Measurements from ENCODE around the gene TMEM238. TPM values are rescaled to one million over a fixed set of nuclear protein-coding genes. Genes with fewer than 3 reads are reported as not detected.
"Not testable (repeated sequence)": the region's sequence is repeated elsewhere in the genome, so short reads cannot be mapped to it uniquely, and the experiment has no call there.

TMEM238 gene
- total RNA-seq, 4 donors from 2014 or later = 0.83 to 2.3 TPM; not detected in 2

DNA sequence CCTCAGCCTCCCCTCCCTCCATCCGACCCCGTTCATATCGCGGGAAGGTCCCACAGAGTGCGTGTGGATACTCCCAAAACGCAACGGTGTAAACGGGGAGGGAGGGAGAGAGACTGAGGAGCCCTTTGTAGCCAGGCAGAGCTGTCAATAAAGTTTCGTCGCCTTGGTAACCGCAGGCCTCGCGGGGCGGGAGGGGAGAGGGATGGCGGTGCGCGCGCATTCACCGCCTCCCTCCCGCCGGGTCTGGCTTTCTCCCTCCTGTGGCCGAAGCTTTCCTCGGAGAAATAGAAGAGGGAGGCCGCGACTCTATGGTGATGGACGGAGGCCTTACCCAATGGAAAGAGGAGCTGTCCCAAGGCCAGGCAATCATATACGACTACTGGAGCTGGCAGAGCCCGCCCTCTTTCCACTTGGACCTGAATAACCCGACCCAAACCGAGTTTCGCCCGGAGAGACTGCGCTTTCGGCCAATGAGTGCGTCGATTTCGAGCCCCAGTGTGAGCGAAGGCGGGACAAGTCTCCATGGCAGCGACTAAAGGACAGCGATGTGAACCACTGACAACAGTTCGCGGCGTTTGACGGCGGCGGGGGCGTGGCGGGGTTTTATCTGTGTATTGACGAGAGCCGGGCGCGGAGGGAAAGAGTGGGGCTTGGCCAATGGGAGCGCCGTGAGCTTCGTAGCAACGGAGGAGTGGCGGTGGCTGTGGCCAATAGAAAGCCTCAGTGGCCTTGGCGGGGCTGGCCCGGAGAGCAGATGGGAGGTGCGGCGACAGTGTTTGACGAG is 44.8 kb downstream of the TMEM238 start, which contains the start of gene KMT5C:
Gene KMT5C, plus strand, starts transcription at position 772 of the 784 bp plus-strand sequence. CDS start 2,061 bp downstream, outside the sequence.
- H3K27me3 ChIP-seq = no peaks in the 10 kb centered on the region
- intact Hi-C loops (cut with DNase I; ENCODE audit: low total_unique reads) = no loop called here
- peak; percentile 100 for DNase-seq
- no peaks in the 10 kb centered on the region for H3K9me3 ChIP-seq
- peak within 1 kb of the TSS; percentile 78 to 80 for H3K4me3 ChIP-seq
- TF ChIP-seq, protein P1, sequence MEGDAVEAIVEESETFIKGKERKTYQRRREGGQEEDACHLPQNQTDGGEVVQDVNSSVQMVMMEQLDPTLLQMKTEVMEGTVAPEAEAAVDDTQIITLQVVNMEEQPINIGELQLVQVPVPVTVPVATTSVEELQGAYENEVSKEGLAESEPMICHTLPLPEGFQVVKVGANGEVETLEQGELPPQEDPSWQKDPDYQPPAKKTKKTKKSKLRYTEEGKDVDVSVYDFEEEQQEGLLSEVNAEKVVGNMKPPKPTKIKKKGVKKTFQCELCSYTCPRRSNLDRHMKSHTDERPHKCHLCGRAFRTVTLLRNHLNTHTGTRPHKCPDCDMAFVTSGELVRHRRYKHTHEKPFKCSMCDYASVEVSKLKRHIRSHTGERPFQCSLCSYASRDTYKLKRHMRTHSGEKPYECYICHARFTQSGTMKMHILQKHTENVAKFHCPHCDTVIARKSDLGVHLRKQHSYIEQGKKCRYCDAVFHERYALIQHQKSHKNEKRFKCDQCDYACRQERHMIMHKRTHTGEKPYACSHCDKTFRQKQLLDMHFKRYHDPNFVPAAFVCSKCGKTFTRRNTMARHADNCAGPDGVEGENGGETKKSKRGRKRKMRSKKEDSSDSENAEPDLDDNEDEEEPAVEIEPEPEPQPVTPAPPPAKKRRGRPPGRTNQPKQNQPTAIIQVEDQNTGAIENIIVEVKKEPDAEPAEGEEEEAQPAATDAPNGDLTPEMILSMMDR (IDR thresholded peaks at IDR 0.05) = peak in 3 of 4 experiments; percentile 52 to 75 (median 63)
- TF ChIP-seq POLR2A (IDR thresholded peaks at IDR 0.05) = peak; percentile 93 to 96
- no peaks in the 10 kb centered on the region for H3K36me3 ChIP-seq
- H3K4me1 ChIP-seq = peaks cover 0 to 11% of the 10 kb centered on the region in 2 donors
- peak within 1 kb of the TSS; percentile 90 to 94 for H3K27ac ChIP-seq

DNA sequence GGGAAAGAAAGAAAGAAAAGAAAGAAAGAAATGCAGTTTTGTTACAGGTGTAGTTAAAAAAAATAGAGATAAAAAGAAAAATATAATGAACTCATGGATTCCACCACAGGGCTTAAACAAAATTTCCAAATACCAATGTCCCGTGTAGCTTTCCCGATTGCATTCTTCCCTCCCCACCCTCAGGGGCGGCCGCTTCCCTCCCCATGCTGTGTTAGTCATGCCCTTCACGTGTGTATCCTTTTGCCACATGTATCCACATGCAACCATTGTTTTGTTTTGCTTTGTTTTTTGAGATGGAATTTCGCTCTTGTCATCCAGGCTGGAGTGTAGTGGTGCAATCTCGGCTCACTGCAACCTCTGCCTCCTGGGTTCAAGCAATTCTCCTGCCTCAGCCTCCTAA is 48.0 kb downstream of the TMEM238 start:
- H3K4me1 ChIP-seq = peaks cover 0 to 11% of the 10 kb centered on the region in 2 donors
- no peaks in the 10 kb centered on the region for H3K9me3 ChIP-seq
- H3K27ac ChIP-seq = no peak overlapping the region
- H3K36me3 ChIP-seq = no peaks in the 10 kb centered on the region
- intact Hi-C loops (cut with DNase I; ENCODE audit: low total_unique reads) = no loop called here
- DNase-seq = no peak
- H3K27me3 ChIP-seq = no peaks in the 10 kb centered on the region
- no peak overlapping the region for H3K4me3 ChIP-seq
- no peak for TF ChIP-seq POLR2A (IDR thresholded peaks at IDR 0.05)
- TF ChIP-seq, protein P1 (IDR thresholded peaks at IDR 0.05) = no peak

DNA sequence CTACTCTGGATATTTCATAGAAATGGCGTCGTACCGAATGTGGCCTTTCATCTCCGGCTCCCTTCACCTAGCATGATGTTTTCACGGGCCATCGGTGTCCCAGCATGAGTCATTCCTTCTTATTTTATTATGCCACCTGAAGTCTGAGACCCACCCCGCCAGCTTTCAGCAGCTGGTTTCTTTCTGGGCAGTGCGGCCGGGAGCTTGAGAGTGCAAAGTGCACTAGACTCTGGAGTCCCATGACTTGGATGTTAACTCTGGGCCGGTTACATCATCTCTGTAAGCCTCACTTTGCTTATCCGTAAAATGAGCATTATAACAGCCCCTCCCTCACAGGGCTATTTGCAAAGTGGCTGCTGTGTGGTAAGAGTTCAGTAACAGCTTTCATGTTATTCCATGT is 50.2 kb downstream of the TMEM238 start:
- H3K27me3 ChIP-seq = no peaks in the 10 kb centered on the region
- H3K9me3 ChIP-seq = no peaks in the 10 kb centered on the region
- no peak for DNase-seq
- no peaks in the 10 kb centered on the region for H3K4me1 ChIP-seq
- H3K4me3 ChIP-seq = no peak overlapping the region
- intact Hi-C loops (cut with DNase I; ENCODE audit: low total_unique reads) = no loop called here
- H3K27ac ChIP-seq = no peak overlapping the region
- H3K36me3 ChIP-seq = no peaks in the 10 kb centered on the region
- TF ChIP-seq, protein P1 (IDR thresholded peaks at IDR 0.05) = no peak
- TF ChIP-seq POLR2A (IDR thresholded peaks at IDR 0.05) = no peak

DNA sequence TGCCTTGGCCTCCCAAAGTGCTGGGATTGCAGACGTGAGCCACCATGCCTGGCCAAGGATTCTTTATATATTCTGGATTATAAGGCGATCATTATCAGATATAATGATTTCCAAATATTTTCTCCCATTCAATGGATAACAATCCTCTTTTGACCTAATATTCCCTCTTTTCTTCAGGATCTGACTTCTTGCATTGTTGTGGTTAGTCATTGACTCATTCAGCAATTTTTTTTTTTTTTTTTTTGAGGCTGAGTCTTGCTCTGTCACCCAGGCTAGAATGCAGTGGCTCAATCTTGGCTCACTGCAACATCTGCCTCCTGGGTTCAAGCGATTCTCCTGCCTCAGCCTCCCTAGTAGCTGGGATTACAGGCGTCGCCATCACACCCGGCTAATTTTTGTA is 54.3 kb downstream of the TMEM238 start:
- H3K27me3 ChIP-seq; H3K4me3 ChIP-seq; H3K9me3 ChIP-seq; H3K27ac ChIP-seq; H3K4me1 ChIP-seq; DNase-seq; H3K36me3 ChIP-seq; intact Hi-C loops (cut with DNase I; ENCODE audit: low total_unique reads): not testable (repeated sequence)

Other genes starting within 250 kb of the TMEM238 start
- 1 to 10 TPM in 2 of 4 donors, not detected in 2; 2.5 to 9.3 TPM for gene TNNT1, start 235.1 kb downstream of the TMEM238 start, total RNA-seq
- 1 to 10 TPM in 1 of 4 donors, under 1 TPM in 1, not detected in 2; 0.55 to 3.3 TPM for gene TNNI3, start 226.6 kb downstream of the TMEM238 start, total RNA-seq
- 1 to 10 TPM in 3 of 4 donors, not detected in 1; 3.1 to 4.4 (median 3.9) TPM for gene DNAAF3, start 217.7 kb downstream of the TMEM238 start, total RNA-seq
- gene SYT5, start 204.0 kb downstream of the TMEM238 start, total RNA-seq = under 1 TPM in 1 of 4 donors, not detected in 3; 0.35 TPM
- 1 to 10 TPM in 2 of 4 donors, under 1 TPM in 1, not detected in 1; 0.29 to 3.8 (median 3.2) TPM for gene PTPRH, start 174.8 kb downstream of the TMEM238 start, total RNA-seq
- 1 to 10 TPM in 3 of 4 donors, not detected in 1; 1.8 to 7.9 (median 2.4) TPM for gene TMEM86B, start 155.5 kb downstream of the TMEM238 start, total RNA-seq
- 10 to 100 TPM in 2 of 4 donors, 1 to 10 TPM in 2; 5.6 to 70.4 (median 16.3) TPM for gene PPP6R1, start 125.3 kb downstream of the TMEM238 start, total RNA-seq
- gene HSPBP1, start 104.2 kb downstream of the TMEM238 start, total RNA-seq = 10 to 100 TPM in 3 of 4 donors, 1 to 10 TPM in 1; 1.3 to 37.4 (median 25.6) TPM
- 10 to 100 TPM in 2 of 4 donors, 1 to 10 TPM in 1, not detected in 1; 4.1 to 17.1 (median 12.0) TPM for gene BRSK1, start 100.3 kb downstream of the TMEM238 start, total RNA-seq
- gene TMEM150B, start 59.0 kb downstream of the TMEM238 start, total RNA-seq = 1 to 10 TPM in 1 of 4 donors, not detected in 3; 2.6 TPM
- 10 to 100 TPM; 12.4 to 65.6 (median 15.9) TPM for gene KMT5C, start 44.4 kb downstream of the TMEM238 start, total RNA-seq
- gene COX6B2, start 29.6 kb downstream of the TMEM238 start, total RNA-seq = 1 to 10 TPM in 1 of 4 donors, under 1 TPM in 1, not detected in 2; 0.14 to 4.6 TPM
- under 1 TPM in 1 of 4 donors, not detected in 3; 0.18 TPM for gene GARIN5B, start 21.0 kb downstream of the TMEM238 start, total RNA-seq
- gene IL11, start 13.8 kb downstream of the TMEM238 start, total RNA-seq = 1 to 10 TPM in 1 of 4 donors, not detected in 3; 1.6 TPM
- gene TMEM190, start 7.5 kb downstream of the TMEM238 start, total RNA-seq = 1 to 10 TPM in 1 of 4 donors, not detected in 3; 1.1 TPM
- gene RPL28, start 1.6 kb upstream of the TMEM238 start, total RNA-seq = 1,000 to 10,000 TPM in 1 of 4 donors, 100 to 1,000 TPM in 2, 10 to 100 TPM in 1; 20.7 to 1,084 (median 431) TPM
- 100 to 1,000 TPM in 1 of 4 donors, 10 to 100 TPM in 2, 1 to 10 TPM in 1; 3.2 to 141 (median 21.5) TPM for gene UBE2S, start 23.5 kb upstream of the TMEM238 start, total RNA-seq
- not detected for gene SHISA7, start 59.0 kb upstream of the TMEM238 start, total RNA-seq
- 10 to 100 TPM in 3 of 4 donors, 1 to 10 TPM in 1; 1.2 to 78.6 (median 23.8) TPM for gene ISOC2, start 77.3 kb upstream of the TMEM238 start, total RNA-seq
- not detected for gene C19orf85, start 80.5 kb upstream of the TMEM238 start, total RNA-seq
- 10 to 100 TPM in 2 of 4 donors, 1 to 10 TPM in 1, not detected in 1; 1.0 to 29.5 (median 11.9) TPM for gene ZNF628, start 92.3 kb upstream of the TMEM238 start, total RNA-seq
- gene NAT14, start 100.9 kb upstream of the TMEM238 start, total RNA-seq = 10 to 100 TPM; 16.8 to 44.3 (median 19.6) TPM
- gene SSC5D, start 104.1 kb upstream of the TMEM238 start, total RNA-seq = 10 to 100 TPM in 3 of 4 donors, 1 to 10 TPM in 1; 5.0 to 50.8 (median 36.0) TPM
- gene SBK2, start 152.8 kb upstream of the TMEM238 start, total RNA-seq = not detected
- gene SBK3, start 161.3 kb upstream of the TMEM238 start, total RNA-seq = under 1 TPM in 2 of 4 donors, not detected in 2; 0.34 to 0.35 TPM
- 10 to 100 TPM in 1 of 4 donors, 1 to 10 TPM in 1, not detected in 2; 4.4 to 21.9 TPM for gene ZNF579, start 196.6 kb upstream of the TMEM238 start, total RNA-seq
- gene FIZ1, start 215.2 kb upstream of the TMEM238 start, total RNA-seq = 10 to 100 TPM in 1 of 4 donors, 1 to 10 TPM in 1, under 1 TPM in 2; 0.26 to 19.3 (median 2.4) TPM
- 10 to 100 TPM in 3 of 4 donors, 1 to 10 TPM in 1; 5.4 to 20.4 (median 14.6) TPM for gene ZNF524, start 216.0 kb upstream of the TMEM238 start, total RNA-seq
- 10 to 100 TPM in 1 of 4 donors, 1 to 10 TPM in 2, not detected in 1; 2.0 to 24.2 (median 3.2) TPM for gene ZNF865, start 221.4 kb upstream of the TMEM238 start, total RNA-seq
- 1 to 10 TPM; 4.1 to 9.6 (median 7.4) TPM for gene ZNF784, start 240.3 kb upstream of the TMEM238 start, total RNA-seq